Activated naive CD4-positive, alpha-beta T cell treated with anti-CD3 and anti-CD28 coated beads, Interleukin-2, amount 50 U/mL, for 72 hours (primary cell): ENCODE data around the gene RGS9. TPM values are rescaled to one million over a fixed set of nuclear protein-coding genes. Genes with fewer than 3 reads are reported as not detected.
"Not testable (repeated sequence)": the region's sequence is repeated elsewhere in the genome, so short reads cannot be mapped to it uniquely, and the experiment has no call there.

Source experiments
- ATAC-seq, 2 donors: fragments of 150-1000 bp; cut with Tn5 transposase; 2 replicates each; pipeline ENCODE4 v1.10.0; 2021; ENCODE audit warnings: mild to moderate bottlenecking in 2 of 2, moderate library complexity in 2 of 2
- DNase-seq, 2 donors: peaks; one replicate each; pipeline ENCODE4 v3.0.0; 2021 to 2022; ENCODE audit warnings: low spot score in 2 of 2
- H3K27ac Mint-ChIP-seq, 2 donors: one replicate each; pipeline ENCODE4 v1.8.0; 2022; ENCODE audit warnings: mild to moderate bottlenecking in 2 of 2, mixed read lengths in 2 of 2
- H3K36me3 Mint-ChIP-seq, 2 donors: one replicate each; pipeline ENCODE4 v1.8.0; 2022; ENCODE audit warnings: mixed read lengths in 2 of 2
- H3K9me3 Mint-ChIP-seq, 2 donors: one replicate each; pipeline ENCODE4 v1.8.0; 2022; ENCODE audit warnings: mixed read lengths in 2 of 2
- total RNA-seq, 2 donors: library from RNA; stranded (reverse); gene quantifications; one replicate each; pipeline ENCODE4 v1.2.3, GENCODE V29; 2022

The RGS9 gene
- total RNA-seq, 2 donors from 2014 or later: 1.1 to 1.7 TPM

DNA sequence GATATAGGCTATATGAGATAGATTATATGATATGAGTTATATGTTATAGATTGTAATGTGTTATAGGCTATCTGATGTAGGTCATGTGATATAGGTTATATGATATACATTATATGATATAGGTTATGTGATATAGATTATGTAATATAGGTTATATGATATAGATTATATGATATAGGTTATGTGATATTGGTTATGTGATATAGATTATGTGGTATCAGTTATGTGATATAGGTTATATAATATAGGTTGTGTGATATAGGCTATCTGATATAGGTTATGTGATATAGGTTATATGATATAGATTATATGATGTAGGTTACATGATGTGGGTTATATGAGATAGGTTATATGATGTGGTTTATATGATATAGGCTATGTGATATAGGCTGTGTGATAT, 68.5 kb downstream of the RGS9 start:
- ATAC-seq (no peak), DNase-seq (no peak)
- H3K27ac Mint-ChIP-seq: no peak overlapping the region
- H3K9me3 Mint-ChIP-seq: no peaks in the 10 kb centered on the region
- H3K36me3 Mint-ChIP-seq: no peaks in the 10 kb centered on the region

DNA sequence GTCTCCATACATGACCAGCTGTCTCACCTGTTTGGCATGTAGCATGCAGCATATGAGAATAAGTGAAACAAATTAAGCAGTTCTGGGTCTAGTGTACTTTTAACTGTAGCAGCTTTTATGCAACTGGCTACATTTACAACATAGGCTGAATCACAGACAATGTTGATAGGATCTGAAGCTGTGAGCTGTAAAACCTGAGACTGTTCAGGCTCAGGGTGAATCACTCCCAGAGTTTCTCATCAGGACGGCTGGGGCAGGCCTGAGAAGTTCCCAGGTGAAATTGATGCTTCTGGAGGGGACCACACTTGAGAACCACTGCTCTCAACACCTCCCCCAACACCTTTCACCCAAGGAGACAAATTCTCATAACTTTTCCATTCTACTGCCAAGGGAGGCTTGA, 70.3 kb downstream of the RGS9 start:
- DNase-seq, H3K36me3 Mint-ChIP-seq, H3K9me3 Mint-ChIP-seq, H3K27ac Mint-ChIP-seq: not testable (repeated sequence)
- peak; percentile 35 to 99 for ATAC-seq

DNA sequence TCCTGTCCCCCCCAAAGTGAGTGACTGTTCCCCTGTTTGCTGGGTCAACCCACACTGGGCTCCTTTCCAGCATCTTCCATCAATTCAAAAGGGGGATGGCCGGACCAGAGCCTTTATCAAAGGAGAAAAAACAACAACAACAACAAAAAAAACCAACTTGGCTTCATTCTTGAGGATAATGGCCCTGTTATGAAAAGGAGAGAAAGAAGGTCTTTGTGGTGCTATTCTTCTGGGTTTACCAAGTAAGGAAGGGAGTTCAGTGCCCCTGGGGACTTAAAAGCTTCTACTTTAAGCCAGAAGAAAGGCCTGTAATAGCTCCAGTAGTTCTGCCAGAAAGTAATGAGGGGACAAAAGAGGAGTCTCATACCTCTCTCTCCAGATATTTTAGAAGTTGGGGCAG, 71.5 kb downstream of the RGS9 start:
- DNase-seq: no peak
- ATAC-seq: no peak
- H3K36me3 Mint-ChIP-seq: no peaks in the 10 kb centered on the region
- no peaks in the 10 kb centered on the region for H3K9me3 Mint-ChIP-seq
- no peak overlapping the region for H3K27ac Mint-ChIP-seq

DNA sequence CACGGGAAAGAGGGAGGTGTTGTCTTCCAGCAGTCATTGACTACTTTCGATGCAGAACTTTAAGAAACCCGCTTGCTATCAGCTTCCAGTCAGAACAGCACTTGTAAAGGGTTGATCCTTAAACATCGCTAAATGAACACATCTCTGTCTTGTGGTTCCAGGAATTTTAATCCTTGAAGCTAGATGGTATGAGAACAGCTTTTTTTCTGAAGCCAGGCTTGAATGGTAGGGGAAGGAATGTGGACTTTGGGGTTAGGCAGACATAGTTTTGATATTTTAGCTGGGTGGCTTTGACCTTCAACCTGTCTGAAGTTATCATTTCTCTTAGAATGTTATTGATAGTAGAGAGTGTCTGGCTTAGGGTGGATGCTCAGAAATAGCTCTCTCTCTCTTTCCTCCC, 81.1 kb downstream of the RGS9 start:
- Mint-ChIP-seq H3K27ac (no peak overlapping the region), H3K36me3 (no peaks in the 10 kb centered on the region), H3K9me3 (no peaks in the 10 kb centered on the region)
- no peak for DNase-seq
- ATAC-seq: no peak

DNA sequence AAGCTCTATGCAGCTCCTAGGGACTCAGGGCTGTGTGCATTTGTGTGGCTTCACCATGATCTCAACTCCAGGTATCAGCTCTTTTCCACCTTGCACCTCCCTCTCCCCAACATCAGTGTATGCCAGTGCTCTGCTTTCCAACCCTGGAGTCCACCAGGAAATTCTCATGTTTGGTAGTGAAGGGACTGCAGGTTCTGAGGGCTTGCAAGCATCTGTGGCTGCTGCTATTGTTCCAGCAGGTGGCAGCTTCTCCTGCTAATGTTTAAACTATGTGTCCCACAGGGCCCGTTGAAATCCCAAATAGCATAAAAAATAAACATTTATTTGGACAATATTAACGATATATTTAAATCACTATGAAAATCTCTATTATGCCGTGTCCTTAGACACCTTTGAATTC, 82.0 kb downstream of the RGS9 start:
- ATAC-seq: no peak
- Mint-ChIP-seq H3K9me3 (no peaks in the 10 kb centered on the region), H3K27ac (no peak overlapping the region), H3K36me3 (no peaks in the 10 kb centered on the region)
- no peak for DNase-seq

DNA sequence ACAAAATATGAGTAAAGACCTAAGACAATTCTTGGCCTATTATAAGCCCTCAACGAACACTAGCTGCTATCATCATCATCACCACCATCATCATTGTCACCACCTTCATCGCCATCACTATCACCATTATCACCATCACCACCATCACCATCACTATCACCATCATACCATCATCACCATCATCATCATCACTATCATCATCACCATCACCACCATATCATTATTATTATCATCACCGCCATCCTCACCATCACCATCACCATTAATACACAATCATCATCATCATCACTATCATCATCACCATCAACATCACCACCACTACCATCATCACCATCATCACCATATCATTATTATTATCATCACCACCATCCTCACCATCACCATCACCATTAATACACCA, 82.5 kb downstream of the RGS9 start:
- Mint-ChIP-seq H3K9me3 (no peaks in the 10 kb centered on the region), H3K36me3 (no peaks in the 10 kb centered on the region), H3K27ac (no peak overlapping the region)
- ATAC-seq (no peak), DNase-seq (no peak)

DNA sequence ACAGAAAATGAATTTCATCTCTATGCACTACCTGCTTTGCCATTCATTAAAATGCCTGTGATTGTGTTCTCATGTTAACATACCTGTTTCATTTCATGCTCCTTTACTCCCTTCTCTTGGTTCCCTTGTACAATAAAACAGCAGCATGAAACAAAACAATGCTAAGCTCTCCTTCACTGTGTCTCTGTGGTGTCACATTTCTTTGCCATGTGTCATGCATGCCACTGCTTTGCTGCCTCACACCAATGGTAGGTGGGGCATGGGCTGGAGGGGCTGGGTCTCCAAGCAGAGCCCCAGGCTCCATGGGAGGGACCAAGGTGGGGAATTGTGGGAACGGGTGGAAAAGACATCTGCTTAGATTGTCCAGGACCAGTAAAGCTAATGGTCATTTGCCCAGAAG, 83.6 kb downstream of the RGS9 start:
- no peak overlapping the region for H3K27ac Mint-ChIP-seq
- ATAC-seq: no peak
- no peaks in the 10 kb centered on the region for H3K36me3 Mint-ChIP-seq
- DNase-seq: no peak
- H3K9me3 Mint-ChIP-seq: no peaks in the 10 kb centered on the region

DNA sequence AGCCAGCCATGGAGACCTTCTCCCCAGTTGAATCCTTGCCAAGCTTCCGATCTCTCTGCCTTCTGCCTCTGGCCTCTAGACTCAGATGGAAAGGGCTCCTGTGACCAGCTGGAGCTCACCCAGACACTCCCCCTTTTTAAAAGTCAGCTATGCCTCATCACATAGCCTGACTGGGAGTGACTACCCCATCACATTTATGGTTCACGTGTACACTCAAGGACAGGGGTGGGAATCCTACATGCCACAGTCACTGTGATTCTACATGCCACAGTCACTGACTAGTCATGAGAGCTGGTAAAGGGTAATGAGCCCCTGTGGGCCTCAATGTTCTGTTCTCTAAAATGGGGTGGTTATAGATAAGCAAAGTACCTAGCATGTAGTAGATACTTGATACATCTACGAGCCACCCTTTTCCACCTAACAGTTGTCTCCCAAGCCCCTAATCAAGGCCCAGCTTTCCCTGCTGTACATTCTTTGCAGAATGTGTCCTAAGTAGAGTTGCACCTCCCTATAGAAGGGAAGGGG, 85.1 kb downstream of the RGS9 start:
- H3K36me3 Mint-ChIP-seq: no peaks in the 10 kb centered on the region
- no peaks in the 10 kb centered on the region for H3K9me3 Mint-ChIP-seq
- ATAC-seq: no peak
- H3K27ac Mint-ChIP-seq: no peak overlapping the region
- no peak for DNase-seq

DNA sequence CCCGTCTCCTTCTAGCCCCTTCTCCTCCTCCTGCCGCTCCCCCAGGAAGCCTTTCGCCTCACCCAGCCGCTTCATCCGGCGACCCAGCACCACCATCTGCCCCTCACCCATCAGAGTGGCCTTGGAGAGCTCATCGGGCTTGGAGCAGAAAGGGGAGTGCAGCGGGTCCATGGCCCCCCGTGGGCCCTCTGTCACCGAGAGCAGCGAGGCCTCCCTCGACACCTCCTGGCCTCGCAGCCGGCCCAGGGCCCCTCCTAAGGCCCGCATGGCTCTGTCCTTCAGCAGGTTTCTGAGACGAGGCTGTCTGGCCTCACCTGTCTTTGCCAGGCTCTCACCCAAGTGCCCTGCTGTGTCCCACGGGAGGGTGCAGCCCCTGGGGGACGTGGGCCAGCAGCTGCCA, 87.9 kb downstream of the RGS9 start:
- ATAC-seq: no peak
- H3K36me3 Mint-ChIP-seq: no peaks in the 10 kb centered on the region
- no peak for DNase-seq
- H3K27ac Mint-ChIP-seq: no peak overlapping the region
- no peaks in the 10 kb centered on the region for H3K9me3 Mint-ChIP-seq

DNA sequence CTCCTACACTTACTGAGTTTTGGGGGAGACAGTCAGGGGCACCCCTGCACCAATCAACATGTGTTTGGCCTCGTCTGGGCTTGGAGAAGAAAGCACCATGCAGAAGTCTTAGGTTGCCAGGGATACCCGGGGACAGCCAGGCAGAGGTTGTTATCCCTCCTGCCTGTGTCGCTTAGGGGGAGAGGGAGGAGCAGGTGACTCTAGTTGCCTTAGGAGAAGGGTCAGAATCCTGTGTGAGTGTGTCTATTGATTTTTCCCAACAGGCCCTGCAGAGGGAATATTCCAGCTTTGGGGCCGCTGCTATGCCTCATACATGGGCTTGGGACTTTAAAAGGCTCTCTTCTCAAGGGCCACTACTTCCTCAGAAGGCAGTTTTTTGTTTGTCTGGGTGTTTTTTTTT, 89.1 kb downstream of the RGS9 start:
- Mint-ChIP-seq H3K27ac (no peak overlapping the region), H3K36me3 (no peaks in the 10 kb centered on the region), H3K9me3 (no peaks in the 10 kb centered on the region)
- ATAC-seq: no peak
- DNase-seq: no peak

DNA sequence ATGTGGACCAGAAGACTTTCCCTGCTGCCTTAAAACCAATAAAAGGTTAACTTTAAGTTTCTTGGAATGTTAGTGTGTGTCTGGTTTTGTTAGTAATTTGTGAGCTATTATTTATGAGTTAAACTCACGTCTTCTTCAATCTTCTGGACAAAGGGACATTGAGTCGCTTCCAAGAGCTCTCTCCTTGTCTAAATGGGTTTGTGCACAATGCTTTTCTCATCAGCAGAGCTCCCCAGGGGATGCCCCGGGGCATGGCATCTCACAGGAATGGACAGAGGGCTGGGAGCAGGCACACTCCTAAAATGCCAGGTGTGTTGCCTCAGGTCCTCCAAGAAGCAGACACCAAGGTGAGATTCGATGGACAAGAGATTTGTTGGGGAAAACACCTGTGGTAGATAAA, 90.5 kb downstream of the RGS9 start:
- DNase-seq (no peak), ATAC-seq (no peak)
- H3K36me3 Mint-ChIP-seq: no peaks in the 10 kb centered on the region
- no peak overlapping the region for H3K27ac Mint-ChIP-seq
- no peaks in the 10 kb centered on the region for H3K9me3 Mint-ChIP-seq

DNA sequence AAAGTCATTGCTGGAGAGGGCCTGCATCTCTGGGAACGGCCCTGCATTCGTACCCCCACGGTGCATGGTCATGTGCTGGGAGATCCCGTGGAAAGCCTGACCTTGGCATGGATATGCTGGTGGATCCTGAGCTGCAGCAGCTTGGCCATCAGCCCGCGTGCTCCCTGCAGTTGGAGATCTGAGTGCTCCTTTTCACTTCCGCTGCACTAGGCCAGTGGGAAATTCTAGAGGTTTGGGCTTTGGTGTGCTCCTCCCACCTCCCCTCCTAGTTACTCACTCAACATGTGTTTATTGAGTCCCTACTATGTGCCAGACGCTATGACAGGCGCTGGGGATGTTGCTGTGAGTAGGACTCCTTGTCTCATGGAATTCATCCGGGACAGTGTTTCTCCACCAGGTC, 91.1 kb downstream of the RGS9 start:
- no peak for ATAC-seq
- H3K36me3 Mint-ChIP-seq: no peaks in the 10 kb centered on the region
- peak overlapping the region in 1 of 2 donors; percentile 81 for H3K27ac Mint-ChIP-seq
- DNase-seq: no peak
- H3K9me3 Mint-ChIP-seq: no peaks in the 10 kb centered on the region

DNA sequence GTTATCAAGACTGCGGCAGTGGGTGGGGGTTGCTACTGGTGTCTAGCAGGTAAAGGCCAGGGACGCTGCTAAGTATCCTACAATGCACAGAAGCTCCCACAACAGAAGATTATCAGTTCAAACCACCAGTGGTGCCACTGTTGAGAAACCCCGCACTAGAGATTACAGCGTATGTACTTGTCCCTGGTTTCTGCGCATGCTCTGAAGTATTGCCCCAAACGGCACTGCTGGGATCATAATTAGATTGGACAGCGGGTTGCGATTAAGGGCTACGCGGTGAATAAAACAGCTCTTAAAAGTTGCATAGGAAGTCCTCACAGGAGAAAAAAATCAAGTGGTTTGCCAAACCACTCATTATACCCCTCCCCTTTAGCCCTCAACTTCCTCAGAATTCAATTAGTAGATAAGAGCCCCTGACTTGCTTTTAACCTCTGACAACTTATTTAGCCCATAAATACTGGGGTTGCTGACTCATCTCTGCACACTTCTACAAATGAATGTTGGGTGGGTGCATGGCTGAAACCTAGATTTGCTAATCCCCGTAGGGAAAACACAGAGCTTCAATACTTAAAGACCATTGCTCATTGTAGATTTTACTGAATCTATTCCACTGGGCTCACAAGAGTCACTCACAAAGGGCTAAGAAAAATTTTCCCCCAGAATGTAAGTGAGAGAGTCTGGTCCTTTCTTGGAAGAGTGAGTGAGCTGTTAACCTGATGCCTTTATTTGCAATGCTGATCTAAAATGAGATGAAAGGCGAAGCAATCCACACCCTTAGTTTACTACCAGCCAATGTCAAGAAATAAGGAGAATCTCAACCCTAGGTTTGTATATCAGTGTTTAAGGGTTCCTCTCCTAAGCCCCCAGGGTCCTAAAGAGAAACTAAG, 91.8 kb downstream of the RGS9 start:
- H3K36me3 Mint-ChIP-seq: no peaks in the 10 kb centered on the region
- DNase-seq: peak in 1 of 2 donors; percentile 46
- H3K27ac Mint-ChIP-seq: peak overlapping the region; percentile 81 to 90
- no peaks in the 10 kb centered on the region for H3K9me3 Mint-ChIP-seq
- ATAC-seq: peak; percentile 83 to 91

DNA sequence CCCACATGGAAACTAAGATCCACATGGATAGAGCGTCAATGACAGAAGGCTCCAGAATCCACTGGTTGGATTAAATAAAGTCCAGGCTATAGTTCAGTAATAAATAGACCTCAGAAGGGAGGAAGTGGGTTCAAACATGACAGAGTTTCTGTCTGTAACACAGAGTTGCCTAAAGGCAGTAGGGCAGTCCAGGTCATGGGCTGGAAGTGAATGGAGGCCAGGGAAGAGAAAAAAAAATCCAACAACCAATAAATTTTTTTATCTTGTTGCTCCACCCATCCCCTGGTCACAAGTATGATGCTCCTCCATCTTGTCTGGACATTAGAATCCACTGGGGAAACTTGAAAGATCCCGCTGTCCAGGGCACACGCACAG, 92.4 kb downstream of the RGS9 start:
- DNase-seq (no peak), ATAC-seq (peak; percentile 19 to 31)
- Mint-ChIP-seq H3K27ac (peak overlapping the region; percentile 81 to 90), H3K36me3 (no peaks in the 10 kb centered on the region), H3K9me3 (no peaks in the 10 kb centered on the region)

DNA sequence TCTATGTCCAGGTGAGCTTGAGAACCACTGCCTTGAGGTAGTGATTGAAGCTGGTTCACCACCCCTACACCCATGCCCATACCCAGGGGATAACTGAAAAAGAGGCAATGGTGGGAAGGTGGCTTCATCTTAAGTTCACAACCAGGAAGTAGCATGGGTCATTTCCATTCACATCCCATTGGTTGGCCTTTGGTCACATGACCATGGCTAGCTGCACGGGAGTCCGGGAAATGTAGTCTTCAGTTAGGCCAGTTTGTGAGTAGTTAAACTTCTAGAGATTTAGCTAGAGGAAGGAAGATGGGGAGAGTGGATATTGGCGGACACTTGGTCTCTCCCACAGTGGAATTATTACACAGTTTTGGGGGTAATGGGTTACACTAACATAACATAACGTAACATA, 92.9 kb downstream of the RGS9 start:
- Mint-ChIP-seq H3K36me3 (no peaks in the 10 kb centered on the region), H3K9me3 (no peaks in the 10 kb centered on the region), H3K27ac (peak overlapping the region in 1 of 2 donors; percentile 81)
- DNase-seq (no peak), ATAC-seq (no peak)

DNA sequence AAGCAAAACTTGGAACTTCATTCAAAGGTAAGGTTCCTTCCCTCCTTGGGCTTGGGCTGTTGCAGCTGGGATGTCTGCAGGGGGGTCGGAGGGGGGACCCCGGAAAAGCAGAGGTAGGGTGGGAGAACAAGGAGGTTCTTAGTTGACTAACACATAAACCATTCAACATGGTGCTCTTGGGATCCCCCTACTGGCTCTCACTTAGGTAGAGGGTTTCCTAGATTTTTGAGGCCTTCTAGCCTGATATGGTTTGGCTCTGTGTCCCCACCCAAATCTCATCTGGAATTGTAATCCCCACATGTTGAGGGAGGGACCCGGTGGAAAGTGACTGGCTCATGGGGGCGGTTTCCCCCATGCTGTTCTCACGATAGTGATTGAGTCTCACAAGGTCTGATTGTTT, 93.9 kb downstream of the RGS9 start:
- ATAC-seq (no peak), DNase-seq (no peak)
- no peaks in the 10 kb centered on the region for H3K9me3 Mint-ChIP-seq
- H3K36me3 Mint-ChIP-seq: no peaks in the 10 kb centered on the region
- H3K27ac Mint-ChIP-seq: no peak overlapping the region

DNA sequence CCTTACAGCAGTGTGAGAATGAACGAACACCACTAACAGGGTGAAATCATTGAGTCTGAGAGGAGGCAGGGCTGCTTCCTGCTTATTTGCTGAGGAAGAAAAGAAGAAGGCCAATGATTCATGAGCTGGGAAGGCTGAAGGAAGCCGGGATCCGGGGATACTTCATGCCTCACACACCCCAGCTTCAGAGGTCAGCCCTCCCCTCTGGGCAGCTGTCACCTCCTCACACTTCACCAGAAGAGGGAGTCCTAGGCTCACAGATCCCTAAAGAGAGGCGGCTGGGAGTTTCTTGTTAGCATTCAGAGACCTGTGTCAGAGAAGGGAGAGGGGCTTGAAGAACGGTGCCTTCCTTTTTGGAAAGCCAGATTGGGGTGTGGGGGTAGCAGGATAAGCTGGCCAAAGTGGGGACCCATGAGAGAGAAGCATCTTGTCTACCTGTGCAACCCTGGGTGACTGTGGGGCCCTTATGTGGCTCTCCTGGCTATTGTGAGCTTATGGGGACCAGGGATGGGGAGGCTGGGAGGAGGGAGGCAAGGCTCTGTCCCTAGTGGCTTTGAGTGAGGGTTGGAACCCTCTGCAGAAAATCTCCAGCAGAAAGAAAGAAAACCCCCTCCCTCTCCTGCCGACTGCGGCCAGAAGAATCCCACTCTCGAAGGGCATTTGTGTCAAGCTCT, 94.6 kb downstream of the RGS9 start:
- Mint-ChIP-seq H3K36me3 (no peaks in the 10 kb centered on the region), H3K9me3 (no peaks in the 10 kb centered on the region), H3K27ac (peak overlapping the region in 1 of 2 donors; percentile 22)
- DNase-seq (peak in 1 of 2 donors; percentile 60), ATAC-seq (peak in 1 of 2 donors; percentile 33)

DNA sequence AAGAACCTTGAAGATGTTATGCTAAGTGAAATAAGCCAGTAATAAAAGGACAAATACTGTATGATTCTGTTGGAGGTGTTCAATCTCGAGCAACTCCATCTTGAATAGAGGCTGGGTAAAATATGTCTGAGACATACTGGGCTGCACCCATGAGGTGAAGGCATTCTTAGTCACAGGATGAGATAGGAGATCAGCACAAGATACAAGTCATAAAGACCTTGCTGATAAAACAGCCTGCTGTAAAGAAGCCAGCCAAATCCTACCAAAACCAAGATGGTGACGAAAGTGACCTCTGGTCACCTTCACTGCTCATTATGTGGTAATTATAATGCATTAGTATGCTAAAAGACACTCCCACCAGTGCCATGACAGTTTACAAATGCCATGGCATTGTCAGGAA, 98.1 kb downstream of the RGS9 start:
- Mint-ChIP-seq H3K27ac (no peak overlapping the region), H3K9me3 (no peaks in the 10 kb centered on the region), H3K36me3 (no peaks in the 10 kb centered on the region)
- no peak for DNase-seq
- ATAC-seq: no peak
